ENCODE data around the gene KRTAP12-1.

KRTAP12-1 gene

GRCh38 chr21:44713130-44713529 is 31.2 kb upstream of the KRTAP12-1 start:
- ChIA-PET CTCF (interaction anchor here (0.7 kb wide), 1 partner anchor 30 kb away, joined by 3 read pairs; no protein-coding TSS in a partner anchor), POLR2A (ENCODE audit: low non-redundant PET) (no interaction called here)
- DNase-seq (ENCODE audit: low spot score), result no peak
- no peak for TF ChIP-seq CTCF (conservative IDR thresholded peaks at IDR 0.05; ENCODE audit: low read depth)
- H3K27ac ChIP-seq, result no peak overlapping the region

GRCh38 chr21:44712203-44713028 is 30.5 kb upstream of the KRTAP12-1 start:
- POLR2A ChIA-PET (ENCODE audit: low non-redundant PET), result no interaction called here
- no peak overlapping the region for H3K27ac ChIP-seq
- CTCF ChIA-PET, result interaction anchor here (0.7 kb wide), 1 partner anchor 30 kb away, joined by 3 read pairs; no protein-coding TSS in a partner anchor
- no peak for TF ChIP-seq CTCF (conservative IDR thresholded peaks at IDR 0.05; ENCODE audit: low read depth)
- no peak for DNase-seq (ENCODE audit: low spot score)

- no peak within 1 kb of the TSS for H3K27ac ChIP-seq
- no peak for DNase-seq (ENCODE audit: low spot score)
- ChIA-PET POLR2A (ENCODE audit: low non-redundant PET) (interaction anchor here (0.6 kb wide), 1 partner anchor 299 kb away, joined by 4 read pairs; no protein-coding TSS in a partner anchor), CTCF (interaction anchor here (0.7 kb wide), 1 partner anchor 53 kb away, joined by 3 read pairs; no protein-coding TSS in a partner anchor)
- no peak for TF ChIP-seq CTCF (conservative IDR thresholded peaks at IDR 0.05; ENCODE audit: low read depth)
Observed at GRCh38 chr21:44711327-44712202, 29.6 kb upstream of the KRTAP12-1 start, which contains the start of gene TSPEAR. TSPEAR (minus strand) TSS chr21:44711572; CDS start chr21:44711514, 58 bp downstream.

- no peak overlapping the region for H3K27ac ChIP-seq
- DNase-seq (ENCODE audit: low spot score), result no peak
- CTCF ChIA-PET, result interaction anchor here (0.7 kb wide), 1 partner anchor 53 kb away, joined by 3 read pairs; no protein-coding TSS in a partner anchor
- no peak for TF ChIP-seq CTCF (conservative IDR thresholded peaks at IDR 0.05; ENCODE audit: low read depth)
- POLR2A ChIA-PET (ENCODE audit: low non-redundant PET), result interaction anchor here (0.6 kb wide), 1 partner anchor 298 kb away, joined by 4 read pairs; no protein-coding TSS in a partner anchor
Observed at GRCh38 chr21:44710756-44711326, 28.9 kb upstream of the KRTAP12-1 start.

- DNase-seq (ENCODE audit: low spot score), result no peak
- CTCF ChIA-PET, result no interaction called here
- H3K27ac ChIP-seq, result no peak overlapping the region
- no peak for TF ChIP-seq CTCF (conservative IDR thresholded peaks at IDR 0.05; ENCODE audit: low read depth)
- POLR2A ChIA-PET (ENCODE audit: low non-redundant PET), result no interaction called here
Observed at GRCh38 chr21:44710294-44710665, 28.3 kb upstream of the KRTAP12-1 start.
